MM.1S (cell line): Measurements from ENCODE around the gene CCDC148.

Source experiments
- DNase-seq: peaks from one replicate; pipeline ENCODE4 v3.0.0-alpha.2; 2015
- H2AFZ ChIP-seq: fragments of 300-600 bp; sonication (generic); 2 replicates; pipeline ENCODE4 v1.6.0; 2016; ENCODE audit warnings: antibody characterized with exemption, low read length
- H3F3A ChIP-seq: fragments of 300-600 bp; sonication (generic); 2 replicates; pipeline ENCODE4 v1.6.1; 2016; ENCODE audit warnings: mild to moderate bottlenecking, antibody characterized with exemption, low read length, moderate library complexity, mixed read lengths; ENCODE audit not compliant: insufficient read depth
- H3K27ac ChIP-seq: fragments of 300-600 bp; sonication (generic); 2 replicates; pipeline ENCODE4 v1.5.1; 2016; ENCODE audit warnings: mild to moderate bottlenecking, low read length
- H3K27me3 ChIP-seq: fragments of 300-600 bp; sonication (generic); replicated peaks from 2 replicates; pipeline ENCODE4 v1.6.0; 2016; ENCODE audit warnings: low read length; ENCODE audit not compliant: insufficient read depth
- H3K36me3 ChIP-seq: fragments of 300-600 bp; sonication (generic); replicated peaks from 2 replicates; pipeline ENCODE4 v1.6.1; 2016; ENCODE audit warnings: mild to moderate bottlenecking, low read length, mixed read lengths; ENCODE audit not compliant: insufficient read depth
- H3K4me1 ChIP-seq: fragments of 300-600 bp; sonication (generic); 2 replicates; pipeline ENCODE4 v1.6.1; 2016; ENCODE audit warnings: low read length, mixed read lengths
- H3K4me2 ChIP-seq: fragments of 300-600 bp; sonication (generic); 2 replicates; pipeline ENCODE4 v1.6.0; 2016; ENCODE audit warnings: low read depth, low read length
- H3K4me3 ChIP-seq: fragments of 300-600 bp; sonication (generic); 2 replicates; pipeline ENCODE4 v1.5.1; 2016; ENCODE audit warnings: low read length, mixed read lengths
- H3K79me2 ChIP-seq: fragments of 300-600 bp; sonication (generic); 2 replicates; pipeline ENCODE4 v1.6.1; 2016; ENCODE audit warnings: mixed run types, low read length, mixed read lengths
- H3K9ac ChIP-seq: fragments of 300-600 bp; sonication (generic); 2 replicates; pipeline ENCODE4 v1.6.1; 2016; ENCODE audit warnings: low read length, mixed read lengths
- H3K9me2 ChIP-seq: fragments of 300-600 bp; sonication (generic); replicated peaks from 2 replicates; pipeline ENCODE4 v1.6.1; 2016; ENCODE audit warnings: mild to moderate bottlenecking, low read length, mixed read lengths; ENCODE audit not compliant: insufficient read depth
- H3K9me3 ChIP-seq: fragments of 300-600 bp; sonication (generic); replicated peaks from 2 replicates; pipeline ENCODE4 v1.6.1; 2016; ENCODE audit warnings: mild to moderate bottlenecking, low read length, mixed read lengths; ENCODE audit not compliant: insufficient read depth
- H4K20me1 ChIP-seq: fragments of 300-600 bp; sonication (generic); 2 replicates; pipeline ENCODE4 v1.6.1; 2016; ENCODE audit warnings: mild to moderate bottlenecking, low read length, moderate library complexity, mixed read lengths; ENCODE audit not compliant: insufficient read depth
- CTCF ChIP-seq: fragments of 300-600 bp; sonication (generic); IDR thresholded peaks from 2 replicates; pipeline ENCODE4 v1.5.1; 2016; ENCODE audit warnings: antibody characterized with exemption, low read length, mixed read lengths
- EZH2 ChIP-seq: fragments of 300-600 bp; sonication (generic); optimal IDR thresholded peaks from 2 replicates; pipeline ENCODE3; 2017; ENCODE audit warnings: low read depth, mild to moderate bottlenecking, antibody characterized with exemption, low read length, mixed read lengths
- EZH2phosphoT487 ChIP-seq: fragments of 300-600 bp; sonication (generic); IDR thresholded peaks from 2 replicates; pipeline ENCODE4 v1.6.1; 2018; ENCODE audit warnings: antibody characterized with exemption, low read length

The CCDC148 gene

GRCh38 chr2:158498749-158499136, 42.2 kb upstream of the CCDC148 start:
- DNase-seq: no peak
- no peaks in the 10 kb centered on the region for H3K9me3 ChIP-seq
- TF ChIP-seq CTCF: no peak
- no peak for TF ChIP-seq EZH2phosphoT487
- TF ChIP-seq EZH2: no peak
- no peaks in the 10 kb centered on the region for H3K27me3 ChIP-seq
- no peaks in the 10 kb centered on the region for H3F3A ChIP-seq
- H3K4me1 ChIP-seq: no peaks in the 10 kb centered on the region
- H3K9ac ChIP-seq: no peak overlapping the region
- no peak overlapping the region for H3K4me2 ChIP-seq
- no peak overlapping the region for H2AFZ ChIP-seq
- no peaks in the 10 kb centered on the region for H3K9me2 ChIP-seq
- no peak overlapping the region for H3K27ac ChIP-seq
- H3K36me3 ChIP-seq: no peaks in the 10 kb centered on the region
- no peaks in the 10 kb centered on the region for H4K20me1 ChIP-seq
- H3K79me2 ChIP-seq: peaks cover 20% of the 10 kb centered on the region
- H3K4me3 ChIP-seq: no peak overlapping the region

GRCh38 chr2:158498043-158498748, 41.6 kb upstream of the CCDC148 start:
- no peaks in the 10 kb centered on the region for H3K4me1 ChIP-seq
- DNase-seq: no peak
- H4K20me1 ChIP-seq: no peaks in the 10 kb centered on the region
- no peaks in the 10 kb centered on the region for H3K9me3 ChIP-seq
- H3K4me2 ChIP-seq: no peak overlapping the region
- no peaks in the 10 kb centered on the region for H3K36me3 ChIP-seq
- no peaks in the 10 kb centered on the region for H3K9me2 ChIP-seq
- no peak overlapping the region for H2AFZ ChIP-seq
- TF ChIP-seq EZH2phosphoT487 (no peak), EZH2 (no peak), CTCF (no peak)
- H3K79me2 ChIP-seq: peaks cover 25% of the 10 kb centered on the region
- H3F3A ChIP-seq: no peaks in the 10 kb centered on the region
- H3K9ac ChIP-seq: no peak overlapping the region
- H3K27me3 ChIP-seq: no peaks in the 10 kb centered on the region
- H3K27ac ChIP-seq: no peak overlapping the region
- H3K4me3 ChIP-seq: no peak overlapping the region

GRCh38 chr2:158497486-158497885, 40.9 kb upstream of the CCDC148 start:
- TF ChIP-seq CTCF (no peak), EZH2 (no peak), EZH2phosphoT487 (no peak)

More at GRCh38 chr2:158497486-158497885, 40.9 kb upstream of the CCDC148 start:
- H3K4me1 ChIP-seq: no peaks in the 10 kb centered on the region
- H3K4me2 ChIP-seq: no peak overlapping the region
- no peaks in the 10 kb centered on the region for H3K27me3 ChIP-seq
- H3K36me3 ChIP-seq: no peaks in the 10 kb centered on the region
- H3K27ac ChIP-seq: no peak overlapping the region
- H3K4me3 ChIP-seq: no peak overlapping the region
- no peaks in the 10 kb centered on the region for H4K20me1 ChIP-seq
- DNase-seq: no peak
- H3K9ac ChIP-seq: no peak overlapping the region
- no peaks in the 10 kb centered on the region for H3K9me2 ChIP-seq
- H3F3A ChIP-seq: no peaks in the 10 kb centered on the region
- no peak overlapping the region for H2AFZ ChIP-seq
- no peaks in the 10 kb centered on the region for H3K9me3 ChIP-seq
- H3K79me2 ChIP-seq: peaks cover 24% of the 10 kb centered on the region
